ENCODE measurements around the gene NHSL2.
"Not testable (repeated sequence)": the region's sequence is repeated elsewhere in the genome, so short reads cannot be mapped to it uniquely, and the experiment has no call there.

The NHSL2 gene

GRCh38 chrX:71922686-71923085 lies 12.0 kb downstream of the NHSL2 start:
- no peak for DNase-seq (ENCODE audit: extremely low read depth in 1 of 2, low read depth in 1 of 2)

DNA sequence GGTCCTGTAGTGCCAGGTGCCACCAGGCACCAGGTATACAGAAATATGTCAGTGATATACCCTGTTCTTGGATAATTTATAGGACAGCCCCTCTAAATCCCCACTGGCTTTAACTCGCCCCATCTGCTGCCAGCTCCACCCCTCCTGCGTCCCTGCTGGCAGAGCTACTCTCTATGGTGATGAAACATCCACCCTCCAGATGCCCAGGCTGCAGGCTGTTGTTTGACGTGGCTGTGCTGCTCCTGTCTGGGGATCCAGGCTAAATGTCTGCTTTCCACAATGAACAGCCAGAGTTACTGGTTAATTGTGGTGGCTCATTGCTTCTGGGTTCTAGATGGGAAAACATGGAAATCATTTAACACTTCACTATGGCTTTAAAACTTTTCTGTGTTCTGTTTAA lies 12.9 kb downstream of the NHSL2 start:
- DNase-seq (ENCODE audit: extremely low read depth in 1 of 2, low read depth in 1 of 2), result no peak

GRCh38 chrX:71927040-71927439 lies 16.4 kb downstream of the NHSL2 start:
- no peak for DNase-seq (ENCODE audit: extremely low read depth in 1 of 2, low read depth in 1 of 2)

- DNase-seq (ENCODE audit: extremely low read depth in 1 of 2, low read depth in 1 of 2), result no peak
Measured at GRCh38 chrX:71928856-71929255, 18.2 kb downstream of the NHSL2 start.

DNA sequence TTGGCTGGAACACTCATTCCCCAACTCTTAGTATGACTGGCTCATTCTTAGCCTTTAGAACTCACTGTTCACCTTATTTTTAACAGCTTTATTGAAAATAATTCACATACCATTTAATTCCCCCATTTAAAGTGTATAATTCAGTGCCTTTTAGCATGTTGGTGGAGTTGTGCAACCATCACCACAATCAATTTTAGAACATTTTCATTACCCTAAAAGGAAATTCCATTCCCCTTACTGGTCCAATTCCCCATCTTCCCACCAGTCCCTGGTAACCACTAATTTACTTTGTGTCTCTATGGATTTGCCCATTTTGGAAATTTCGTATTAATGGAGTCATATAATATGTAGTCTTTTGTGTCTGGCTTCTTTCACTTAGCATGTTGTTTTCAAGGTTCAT lies 19.7 kb downstream of the NHSL2 start:
- DNase-seq (ENCODE audit: extremely low read depth in 1 of 2, low read depth in 1 of 2), result no peak

DNA sequence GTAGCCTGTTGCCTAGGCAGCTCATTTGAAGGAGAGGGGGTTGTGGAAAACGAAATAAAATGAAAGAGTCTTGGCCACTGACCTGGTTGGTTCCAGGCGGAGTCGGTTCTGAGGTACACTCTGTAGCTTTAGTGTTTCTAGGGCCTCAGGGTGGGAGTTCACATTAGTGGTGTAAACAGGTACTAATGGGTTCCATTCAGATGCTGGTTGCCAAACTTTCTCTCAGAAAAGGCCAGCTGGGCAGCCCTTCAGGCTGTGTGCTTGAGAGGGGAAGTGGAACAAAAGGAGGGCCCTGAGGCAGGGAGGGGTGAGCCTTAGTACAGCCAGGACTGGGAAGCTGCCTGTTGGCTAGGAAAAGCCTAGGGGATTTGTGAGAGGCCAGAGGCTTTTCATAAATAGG lies 24.8 kb downstream of the NHSL2 start:
- no peak for DNase-seq (ENCODE audit: extremely low read depth in 1 of 2, low read depth in 1 of 2)

GRCh38 chrX:71936632-71937031 lies 26.0 kb downstream of the NHSL2 start:
- DNase-seq (ENCODE audit: extremely low read depth in 1 of 2, low read depth in 1 of 2), result no peak

- no peak for DNase-seq (ENCODE audit: extremely low read depth in 1 of 2, low read depth in 1 of 2)
Measured at GRCh38 chrX:71938371-71938770, 27.7 kb downstream of the NHSL2 start.

- DNase-seq (ENCODE audit: extremely low read depth in 1 of 2, low read depth in 1 of 2), result no peak
Measured at GRCh38 chrX:71941145-71941544, 30.5 kb downstream of the NHSL2 start.

DNA sequence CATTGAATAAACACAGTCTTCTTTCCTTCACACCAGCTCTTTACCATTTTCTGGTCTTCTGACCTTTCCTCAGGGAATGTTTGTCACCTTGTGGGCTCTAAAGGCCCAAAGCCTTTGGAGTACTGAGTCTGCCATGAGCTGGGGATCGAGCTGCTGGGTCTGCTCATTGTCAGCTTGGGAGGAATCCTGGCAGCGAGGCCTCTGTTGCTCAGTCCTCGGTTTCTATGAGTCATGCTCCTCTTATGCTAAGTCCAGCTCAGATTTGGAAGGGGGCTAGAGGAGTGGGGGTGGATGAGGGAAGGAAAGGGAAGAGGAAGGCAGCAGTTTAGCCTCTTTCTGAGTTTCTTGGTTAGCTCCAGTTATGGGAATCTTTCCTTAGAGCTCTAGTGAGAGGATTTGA lies 31.1 kb downstream of the NHSL2 start:
- no peak for DNase-seq (ENCODE audit: extremely low read depth in 1 of 2, low read depth in 1 of 2)

DNA sequence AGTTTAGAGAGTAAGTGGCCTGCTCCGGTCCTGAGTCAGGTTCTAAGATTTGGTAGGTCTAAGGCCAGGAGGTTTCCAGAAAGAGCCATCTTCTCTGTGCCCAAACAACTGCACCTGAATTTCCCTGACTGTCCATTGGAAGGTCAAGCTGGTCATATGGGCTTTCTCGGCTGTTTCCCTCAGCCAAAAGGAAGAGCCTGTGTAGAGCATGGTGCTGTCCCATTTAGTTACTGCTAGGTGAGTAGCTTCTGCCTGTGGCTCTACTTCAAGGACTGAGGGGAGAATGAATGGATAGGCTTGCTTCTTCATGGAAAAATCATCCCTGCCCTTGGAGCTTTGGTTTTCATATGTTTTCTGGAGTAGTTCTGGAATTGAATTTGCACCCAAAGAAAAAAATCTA lies 33.7 kb downstream of the NHSL2 start:
- no peak for DNase-seq (ENCODE audit: extremely low read depth in 1 of 2, low read depth in 1 of 2)

DNA sequence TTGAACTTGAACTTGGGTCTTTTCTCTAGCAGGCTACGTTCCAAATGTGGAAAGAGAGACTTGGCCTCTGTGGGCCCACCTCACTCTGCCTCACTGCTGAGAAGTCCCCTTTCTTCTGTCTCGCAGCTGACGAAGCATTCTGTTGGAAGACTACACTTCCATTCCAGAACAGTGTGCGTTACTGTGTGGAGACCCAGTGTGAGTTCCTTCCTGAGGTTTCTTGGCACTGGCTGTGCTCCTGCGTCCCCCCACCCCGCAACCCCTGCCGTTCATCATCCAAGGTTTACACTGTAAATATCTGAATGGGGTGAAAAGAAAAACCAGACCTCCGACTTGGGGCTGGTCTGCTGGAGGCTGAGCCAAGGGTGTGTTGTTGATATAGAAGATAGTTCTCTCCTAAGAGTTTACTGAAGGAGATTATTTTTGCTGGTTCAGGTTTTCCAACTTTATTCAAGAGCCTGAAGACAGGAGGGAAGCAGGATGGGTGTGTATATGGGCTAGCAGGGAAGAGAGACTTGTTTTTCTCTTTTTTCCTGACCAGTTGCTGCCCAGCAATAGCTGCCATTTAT lies 34.7 kb downstream of the NHSL2 start:
- DNase-seq (ENCODE audit: extremely low read depth in 1 of 2, low read depth in 1 of 2), result no peak

DNA sequence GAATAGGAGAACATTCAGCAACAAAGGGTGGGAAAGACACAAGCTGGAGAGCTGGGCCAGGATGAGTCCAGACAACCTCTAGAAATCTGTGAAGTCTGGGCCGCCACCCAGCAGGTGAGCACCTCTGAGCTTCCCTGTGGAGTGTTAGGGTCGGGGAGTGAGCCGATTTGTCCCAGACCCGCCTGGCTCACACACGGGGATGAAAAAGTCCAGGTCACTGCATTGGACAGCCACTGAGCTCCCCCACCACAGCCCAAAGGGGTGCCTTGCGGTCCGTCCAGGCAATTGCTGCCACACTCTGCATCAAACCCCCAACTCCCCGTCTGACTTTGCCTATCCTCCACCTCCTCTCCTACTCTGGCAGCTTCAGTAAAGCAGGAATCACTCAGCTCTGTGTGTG lies 38.7 kb downstream of the NHSL2 start:
- no peak for DNase-seq (ENCODE audit: extremely low read depth in 1 of 2, low read depth in 1 of 2)

- no peak for DNase-seq (ENCODE audit: extremely low read depth in 1 of 2, low read depth in 1 of 2)
Measured at GRCh38 chrX:71949844-71950445, 39.3 kb downstream of the NHSL2 start.

DNA sequence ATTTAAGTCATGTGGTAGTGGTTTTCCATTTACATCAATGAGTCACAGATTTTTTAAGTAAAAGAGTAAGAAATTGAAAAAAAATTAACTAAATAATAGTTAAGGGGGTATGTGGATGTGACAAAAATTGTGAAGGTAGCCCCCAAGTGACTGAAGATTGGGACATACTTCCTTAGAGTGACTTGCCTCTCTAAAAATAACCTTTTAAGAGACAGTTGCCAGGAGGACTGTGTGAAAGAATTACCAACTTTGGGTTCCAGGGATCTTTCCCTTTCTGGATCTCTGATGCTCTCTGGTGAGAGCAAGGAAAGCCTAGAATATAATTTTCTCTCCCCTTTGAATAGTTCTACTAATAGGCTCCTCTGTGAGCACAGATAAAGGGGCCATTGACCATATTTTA lies 42.7 kb downstream of the NHSL2 start:
- DNase-seq (ENCODE audit: extremely low read depth in 1 of 2, low read depth in 1 of 2), result no peak

GRCh38 chrX:71953946-71954345 lies 43.3 kb downstream of the NHSL2 start:
- DNase-seq (ENCODE audit: extremely low read depth in 1 of 2, low read depth in 1 of 2), result no peak

DNA sequence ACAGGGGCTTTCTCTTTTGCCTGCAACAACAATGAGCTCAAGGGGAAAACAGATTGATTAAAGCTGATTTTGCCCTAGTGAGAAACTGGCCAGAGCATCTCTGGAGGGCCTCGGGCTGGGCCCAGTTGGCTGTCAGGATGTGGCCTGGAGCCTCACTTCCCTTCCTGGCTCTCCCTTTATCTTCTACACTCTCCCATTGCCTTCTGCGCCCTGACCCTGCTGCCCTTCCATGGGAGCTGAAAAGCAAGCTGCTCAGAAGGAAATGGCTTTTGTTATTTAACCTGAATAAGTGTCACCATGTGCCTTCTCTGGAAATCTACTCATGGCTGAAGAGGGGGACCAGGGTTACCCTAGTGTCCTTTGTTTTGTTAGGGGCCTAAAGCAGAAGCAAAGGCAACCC lies 43.8 kb downstream of the NHSL2 start:
- DNase-seq (ENCODE audit: extremely low read depth in 1 of 2, low read depth in 1 of 2), result no peak

DNA sequence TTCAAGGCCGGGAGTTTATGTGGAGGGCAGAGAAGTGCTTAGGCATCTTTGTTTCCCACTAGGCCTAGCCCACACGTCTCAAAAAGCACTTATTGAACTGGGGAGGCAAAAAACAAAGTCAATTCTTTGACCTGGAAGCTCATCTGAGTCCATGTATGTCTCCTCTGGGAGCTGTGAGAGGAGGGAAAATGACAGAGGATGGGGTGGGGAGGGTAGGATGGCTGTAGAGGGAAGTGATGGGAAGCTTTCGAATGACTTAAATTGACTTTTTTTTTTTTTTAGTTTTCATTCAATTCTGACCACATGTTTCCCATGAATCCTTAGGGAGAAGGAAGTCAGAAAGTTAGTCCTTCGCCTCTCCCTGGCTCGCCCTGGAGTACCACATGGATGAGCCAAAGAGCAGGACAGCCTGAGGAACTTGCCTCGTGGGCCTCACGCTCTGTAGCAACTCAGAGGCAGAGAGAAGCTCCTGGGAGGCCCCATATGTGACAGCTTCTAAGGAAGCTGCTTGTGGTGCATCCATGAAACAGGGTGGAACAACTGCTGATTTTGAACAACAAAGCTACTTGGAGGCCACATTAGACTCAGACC lies 45.0 kb downstream of the NHSL2 start:
- no peak for DNase-seq (ENCODE audit: extremely low read depth in 1 of 2, low read depth in 1 of 2)

DNA sequence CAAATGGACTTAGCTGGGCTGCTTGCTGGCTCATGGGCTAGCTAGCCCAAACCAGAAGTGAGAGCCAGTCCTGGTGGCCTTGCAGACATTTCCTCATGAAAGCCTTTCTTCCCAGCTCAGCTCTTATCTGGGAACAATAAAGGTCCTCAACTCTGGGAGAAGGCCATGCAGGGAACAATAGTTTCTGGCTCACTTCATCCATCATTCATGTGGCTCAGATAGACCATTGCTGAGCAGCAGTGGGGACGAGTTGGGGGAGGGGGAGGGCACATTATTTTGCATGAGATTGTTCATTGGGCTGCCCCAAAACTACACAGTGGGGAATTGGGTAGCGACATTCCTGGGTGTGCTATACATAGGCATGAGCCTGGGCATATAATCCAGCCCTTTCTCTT lies 47.6 kb downstream of the NHSL2 start:
- no peak for DNase-seq (ENCODE audit: extremely low read depth in 1 of 2, low read depth in 1 of 2)

DNA sequence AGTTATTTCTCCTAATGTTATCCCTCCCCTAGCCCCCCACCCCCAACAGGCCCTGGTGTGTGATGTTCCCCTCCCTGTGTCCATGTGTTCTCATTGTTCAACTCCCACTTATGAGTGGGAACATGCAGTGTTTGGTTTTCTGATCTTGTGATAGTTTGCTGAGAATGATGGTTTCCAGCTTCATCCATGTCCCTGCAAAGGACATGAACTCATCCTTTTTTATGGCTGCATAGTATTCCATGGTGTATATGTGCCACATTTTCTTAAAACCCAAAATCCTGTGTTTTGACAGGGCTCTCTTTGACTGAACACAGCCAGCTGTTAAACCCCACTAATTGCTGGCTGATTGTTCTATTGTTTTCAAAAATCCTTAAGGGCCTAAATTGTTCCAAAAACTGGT lies 53.5 kb downstream of the NHSL2 start:
- not testable (repeated sequence) for DNase-seq (ENCODE audit: extremely low read depth in 1 of 2, low read depth in 1 of 2)

DNA sequence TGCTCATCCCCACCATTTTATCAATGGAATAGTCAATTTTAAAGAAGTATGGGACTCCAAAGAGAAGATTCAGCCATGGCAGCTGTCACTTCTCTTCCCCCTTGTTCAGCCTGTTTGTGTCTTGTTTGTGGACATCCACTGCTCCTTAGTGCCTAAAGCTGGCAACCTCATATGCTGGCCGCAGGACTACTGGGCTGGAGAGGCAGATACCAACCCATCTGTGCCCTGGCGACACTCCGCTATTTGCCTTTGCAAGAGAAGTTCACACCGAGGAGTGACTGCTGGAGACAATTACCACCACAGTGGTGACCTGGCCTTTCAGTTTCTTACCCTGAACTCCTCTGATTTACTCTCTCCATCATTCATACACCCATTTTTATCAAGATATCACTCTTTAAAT lies 64.3 kb downstream of the NHSL2 start:
- no peak for DNase-seq (ENCODE audit: extremely low read depth in 1 of 2, low read depth in 1 of 2)

DNA sequence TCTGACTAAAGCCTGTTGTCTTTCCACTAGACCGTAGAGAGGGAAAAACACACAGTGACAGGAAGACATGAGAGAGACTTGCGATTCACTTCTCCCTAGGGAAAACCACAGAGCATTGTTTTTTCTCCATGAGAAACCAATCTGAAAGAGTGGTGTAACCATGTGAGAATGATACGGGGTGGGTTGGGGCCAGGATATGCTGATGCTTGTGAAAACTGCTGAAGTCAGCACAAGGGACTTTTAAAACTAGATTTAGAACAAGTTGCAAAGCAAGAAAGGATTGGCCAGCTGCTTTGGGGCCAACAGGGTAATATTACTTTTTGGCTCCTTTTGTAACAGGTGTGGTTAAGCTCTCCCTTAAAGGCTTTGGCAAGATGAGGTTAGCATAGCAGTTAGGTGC lies 66.1 kb downstream of the NHSL2 start:
- DNase-seq (ENCODE audit: extremely low read depth in 1 of 2, low read depth in 1 of 2), result no peak

GRCh38 chrX:71978164-71978563 lies 67.5 kb downstream of the NHSL2 start:
- DNase-seq (ENCODE audit: extremely low read depth in 1 of 2, low read depth in 1 of 2), result no peak

Measured in activated CD8-positive, alpha-beta memory T cell treated with anti-CD3 and anti-CD28 coated beads for 1 hour (primary cell).